ENCODE results near the gene AGGF1.

AGGF1 gene

DNA sequence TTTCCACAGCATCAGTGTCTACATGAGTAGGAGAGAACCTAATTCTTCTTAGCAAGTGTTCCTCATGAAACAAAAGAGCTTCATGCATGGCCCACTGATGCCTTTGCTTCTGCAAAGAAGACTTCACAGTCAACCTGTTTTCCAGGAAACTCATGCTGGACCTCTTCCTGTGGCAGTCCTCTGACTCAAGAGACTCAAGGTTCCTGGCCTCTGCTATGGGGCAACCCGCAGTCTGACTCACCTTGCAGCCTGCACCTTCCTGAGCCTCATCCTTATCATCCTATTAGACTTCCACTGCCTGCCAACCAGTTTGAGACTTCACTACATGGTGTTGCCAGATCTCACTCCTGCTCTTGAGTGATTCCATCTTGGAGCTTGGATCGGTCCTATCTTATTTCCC, 17.6 kb upstream of the AGGF1 start:
- TF ChIP-seq GATA2 (IDR thresholded peaks at IDR 0.05; ENCODE audit: low read depth, low read length) = no peak
- no peak for TF ChIP-seq GATA3 (IDR thresholded peaks at IDR 0.05; ENCODE audit: low read depth, low read length)

GRCh38 chr5:77015938-77016569, 14.2 kb upstream of the AGGF1 start:
- TF ChIP-seq GATA2 (IDR thresholded peaks at IDR 0.05; ENCODE audit: low read depth, low read length) (no peak), GATA3 (IDR thresholded peaks at IDR 0.05; ENCODE audit: low read depth, low read length) (no peak)

- TF ChIP-seq GATA2 (IDR thresholded peaks at IDR 0.05; ENCODE audit: low read depth, low read length) (no peak), GATA3 (IDR thresholded peaks at IDR 0.05; ENCODE audit: low read depth, low read length) (no peak)
Measured at GRCh38 chr5:77016962-77017361, 13.2 kb upstream of the AGGF1 start.

DNA sequence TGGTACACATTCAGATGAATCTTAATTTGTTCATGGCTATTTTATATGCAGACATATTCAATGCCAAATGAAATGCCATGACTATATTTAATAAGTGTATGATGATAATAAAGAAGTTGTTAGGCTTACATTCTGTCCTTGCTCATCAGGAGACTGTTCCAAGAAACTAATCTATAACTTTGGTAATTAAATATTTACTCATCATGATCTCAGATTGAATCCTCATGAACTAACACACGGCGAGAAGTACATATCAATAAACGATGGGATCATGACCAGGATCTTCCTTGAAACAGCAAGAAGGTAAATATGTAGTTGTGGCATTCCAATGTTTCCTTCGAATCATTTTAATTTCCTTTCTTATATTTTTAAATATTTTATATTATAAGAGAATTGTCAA, 12.5 kb upstream of the AGGF1 start:
- TF ChIP-seq GATA3 (IDR thresholded peaks at IDR 0.05; ENCODE audit: low read depth, low read length) (no peak), GATA2 (IDR thresholded peaks at IDR 0.05; ENCODE audit: low read depth, low read length) (no peak)

GRCh38 chr5:77022511-77023417, 7.4 kb upstream of the AGGF1 start:
- TF ChIP-seq GATA2 (IDR thresholded peaks at IDR 0.05; ENCODE audit: low read depth, low read length) = no peak
- no peak for TF ChIP-seq GATA3 (IDR thresholded peaks at IDR 0.05; ENCODE audit: low read depth, low read length)

DNA sequence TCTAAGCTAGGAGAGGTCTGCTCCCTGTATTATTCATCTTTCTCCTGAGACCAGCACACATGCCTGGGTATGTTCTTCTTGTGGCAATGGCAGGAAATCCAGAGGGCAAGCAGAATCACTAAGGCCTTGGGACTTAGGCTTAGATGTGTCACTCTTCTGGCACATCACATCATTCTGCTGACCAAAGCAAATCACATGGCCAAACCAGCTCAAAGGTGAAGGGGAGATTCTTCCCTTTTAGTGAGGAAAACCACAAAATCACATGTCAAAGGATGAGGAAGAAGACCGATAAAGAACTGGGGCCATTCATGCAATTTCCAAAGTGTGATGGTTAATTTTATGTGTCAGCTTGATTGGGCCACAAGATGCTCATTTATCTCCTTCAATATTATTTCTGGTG, 5.7 kb upstream of the AGGF1 start:
- TF ChIP-seq GATA2 (IDR thresholded peaks at IDR 0.05; ENCODE audit: low read depth, low read length) (no peak), GATA3 (IDR thresholded peaks at IDR 0.05; ENCODE audit: low read depth, low read length) (no peak)

DNA sequence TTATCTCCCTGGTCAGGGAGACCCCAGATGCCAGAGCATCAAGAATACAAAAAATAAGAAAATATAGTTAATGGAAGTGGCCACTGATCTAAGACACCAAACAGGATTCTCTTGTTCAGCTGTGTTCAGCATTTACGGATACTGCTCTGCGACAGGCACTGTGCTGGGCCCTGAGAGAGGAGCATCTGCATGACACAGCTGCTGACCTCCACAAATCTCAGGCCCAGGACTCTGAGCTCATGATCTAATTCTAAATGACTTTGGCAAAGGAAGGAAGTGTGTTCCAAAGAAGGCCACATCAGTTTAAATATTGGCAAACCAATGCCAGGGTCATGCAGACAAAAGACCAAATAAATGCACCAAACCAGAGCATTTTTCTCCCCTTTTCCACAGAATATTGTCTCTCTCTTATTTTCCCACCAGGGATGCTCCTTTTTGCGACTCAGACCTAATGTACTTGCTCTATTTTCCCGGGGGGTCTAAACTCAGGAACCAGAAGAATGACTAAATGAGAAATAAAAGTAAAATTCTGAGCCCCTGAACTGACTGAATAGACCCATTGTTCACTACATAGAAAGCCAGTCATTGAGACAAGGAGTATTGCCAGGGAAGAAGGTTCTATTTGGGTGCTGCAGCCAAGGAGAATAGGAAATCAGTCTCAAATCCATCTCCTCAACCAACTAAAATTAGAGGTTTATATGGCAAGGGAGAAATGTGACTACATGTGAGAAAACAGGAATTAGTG, 1.4 kb upstream of the AGGF1 start:
- TF ChIP-seq GATA2 (IDR thresholded peaks at IDR 0.05; ENCODE audit: low read depth, low read length) = no peak
- TF ChIP-seq GATA3 (IDR thresholded peaks at IDR 0.05; ENCODE audit: low read depth, low read length) = no peak

GRCh38 chr5:77029376-77029885, 773 bp upstream of the AGGF1 start:
- TF ChIP-seq GATA3 (IDR thresholded peaks at IDR 0.05; ENCODE audit: low read depth, low read length) (no peak), GATA2 (IDR thresholded peaks at IDR 0.05; ENCODE audit: low read depth, low read length) (no peak)

GRCh38 chr5:77031891-77032290, 1.7 kb downstream of the AGGF1 start:
- TF ChIP-seq GATA2 (IDR thresholded peaks at IDR 0.05; ENCODE audit: low read depth, low read length) (no peak), GATA3 (IDR thresholded peaks at IDR 0.05; ENCODE audit: low read depth, low read length) (no peak)

DNA sequence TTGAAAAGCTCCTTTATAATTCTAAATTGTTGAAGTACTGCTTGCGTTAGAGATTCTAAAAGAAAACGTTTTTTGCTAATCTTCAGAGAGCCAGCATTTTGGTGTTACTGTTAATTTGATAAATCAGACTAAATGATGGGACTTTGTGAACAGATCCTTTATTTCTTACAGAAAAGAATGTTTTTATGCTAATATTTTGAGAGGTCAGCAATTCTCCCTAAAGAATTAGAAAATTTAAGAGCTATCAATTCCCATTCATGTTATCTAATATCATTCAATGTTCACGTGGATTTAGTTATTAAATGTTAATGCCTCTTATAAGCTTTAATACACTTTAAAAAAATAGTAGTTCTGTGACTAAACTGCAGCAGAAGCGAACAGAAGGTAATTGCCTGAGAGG, 2.4 kb downstream of the AGGF1 start:
- TF ChIP-seq GATA3 (IDR thresholded peaks at IDR 0.05; ENCODE audit: low read depth, low read length) (no peak), GATA2 (IDR thresholded peaks at IDR 0.05; ENCODE audit: low read depth, low read length) (no peak)

DNA sequence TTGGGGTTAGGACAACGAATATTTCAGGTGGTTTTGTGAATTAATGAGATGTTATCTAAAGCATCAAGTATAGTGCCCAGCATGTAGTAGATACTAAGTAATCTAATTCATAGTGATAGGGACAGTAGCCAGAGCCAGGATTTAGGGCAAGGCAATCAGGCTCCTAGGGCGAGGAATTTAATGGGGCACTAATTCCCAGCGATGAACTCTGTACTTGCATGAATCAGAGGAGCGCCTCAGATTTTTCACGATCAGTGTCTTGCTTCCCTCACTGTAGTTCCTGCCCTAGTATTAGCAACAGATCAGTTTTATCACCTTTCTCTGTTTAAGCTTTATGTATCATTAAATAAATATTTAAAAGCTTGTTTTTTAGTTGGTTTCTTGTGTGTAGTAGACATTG, 3.1 kb downstream of the AGGF1 start:
- TF ChIP-seq GATA2 (IDR thresholded peaks at IDR 0.05; ENCODE audit: low read depth, low read length) (no peak), GATA3 (IDR thresholded peaks at IDR 0.05; ENCODE audit: low read depth, low read length) (no peak)

DNA sequence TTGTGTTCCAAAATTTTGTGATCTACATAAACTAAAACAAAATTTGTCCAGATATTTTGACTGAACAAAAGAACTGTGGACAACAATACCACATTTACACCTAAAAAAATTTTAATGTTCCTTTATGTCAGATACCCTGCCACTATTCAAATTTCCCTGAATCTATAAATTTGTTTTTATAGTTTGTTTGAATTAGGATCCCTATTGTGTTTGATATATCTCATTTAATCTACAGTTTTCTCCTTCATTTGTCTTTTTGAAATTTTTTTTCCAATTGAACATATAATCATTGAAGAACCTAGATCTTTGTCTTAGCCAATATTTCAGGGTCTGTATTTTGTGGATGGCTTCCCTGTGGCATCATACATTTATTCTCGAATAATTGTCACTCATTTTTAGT, 5.7 kb downstream of the AGGF1 start:
- TF ChIP-seq GATA3 (IDR thresholded peaks at IDR 0.05; ENCODE audit: low read depth, low read length) (no peak), GATA2 (IDR thresholded peaks at IDR 0.05; ENCODE audit: low read depth, low read length) (no peak)

DNA sequence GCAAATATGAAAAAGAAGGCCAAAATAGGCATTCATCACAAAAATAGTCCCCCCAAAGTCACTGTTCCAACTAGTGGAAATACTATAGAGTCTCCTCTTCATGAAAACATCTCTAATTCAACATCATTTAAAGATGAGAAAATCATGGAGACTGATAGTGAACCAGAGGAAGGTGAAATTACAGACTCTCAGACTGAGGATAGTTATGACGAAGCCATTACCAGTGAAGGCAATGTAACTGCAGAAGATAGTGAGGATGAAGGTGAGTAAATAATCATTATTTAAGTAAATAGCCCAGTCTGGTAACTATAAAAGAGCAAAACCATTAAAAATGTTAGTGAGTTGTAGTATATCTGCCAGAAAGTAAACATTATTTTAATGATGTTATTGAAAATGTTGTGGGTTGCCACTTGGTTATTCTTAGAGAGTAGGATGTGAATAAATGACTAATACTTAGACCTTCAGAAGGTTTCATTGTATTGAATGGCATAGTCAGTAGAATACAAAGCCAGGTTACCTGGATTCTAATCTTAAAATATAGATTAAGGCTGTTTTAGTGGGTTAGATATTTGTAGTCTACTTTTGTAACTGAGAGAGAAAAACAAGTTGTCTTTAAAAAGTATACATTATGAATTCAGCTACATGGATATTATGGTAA, 16.3 kb downstream of the AGGF1 start:
- TF ChIP-seq GATA3 (IDR thresholded peaks at IDR 0.05; ENCODE audit: low read depth, low read length) (no peak), GATA2 (IDR thresholded peaks at IDR 0.05; ENCODE audit: low read depth, low read length) (no peak)

GRCh38 chr5:77064040-77064439, 33.8 kb downstream of the AGGF1 start:
- TF ChIP-seq GATA2 (IDR thresholded peaks at IDR 0.05; ENCODE audit: low read depth, low read length) (no peak), GATA3 (IDR thresholded peaks at IDR 0.05; ENCODE audit: low read depth, low read length) (no peak)
